ENCODE data around the gene ATP6V1C2. TPM values are rescaled to one million over a fixed set of nuclear protein-coding genes. Genes with fewer than 3 reads are reported as not detected.

The ATP6V1C2 gene
- total RNA-seq, 1 experiment from 2014 or later: 2.0 TPM

DNA sequence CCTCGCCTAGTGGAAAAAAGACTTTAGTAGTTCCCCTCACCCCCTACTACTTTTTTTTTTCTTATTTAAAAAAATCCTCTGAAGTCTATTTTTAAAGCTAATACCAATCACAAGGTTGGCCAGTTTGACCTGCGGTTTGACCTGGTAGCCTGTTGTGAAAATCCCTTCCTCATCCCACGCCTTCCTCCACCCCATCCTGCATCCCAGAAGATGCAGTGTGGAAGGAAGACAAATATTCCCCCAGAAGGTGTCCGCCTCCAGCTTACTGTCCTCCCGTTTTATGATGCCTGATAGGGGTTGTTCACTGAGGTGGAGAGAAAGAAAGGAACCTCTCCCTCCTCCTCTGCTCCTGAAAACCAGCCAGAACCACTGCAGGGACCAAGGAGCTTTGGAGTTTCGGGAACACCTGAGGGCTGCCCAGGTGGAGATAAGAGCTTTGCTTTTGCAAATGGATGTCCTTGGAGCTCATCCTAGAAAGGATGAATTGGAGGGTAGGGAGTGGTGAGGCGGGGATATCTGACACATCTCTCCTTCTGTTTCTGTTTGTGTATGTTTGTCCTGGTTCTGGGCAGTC, 909 bp downstream of the ATP6V1C2 start:
- TF ChIP-seq ELF1 (IDR thresholded peaks at IDR 0.05; ENCODE audit: borderline replicate concordance, low read depth) (no peak), ZFX (IDR thresholded peaks at IDR 0.05) (no peak), EZH2 (IDR thresholded peaks at IDR 0.05) (no peak), CEBPB (IDR thresholded peaks at IDR 0.05; ENCODE audit: low read depth) (no peak), POLR2AphosphoS5 (IDR thresholded peaks at IDR 0.05; ENCODE audit: low read depth, low read length) (no peak)
- TF ChIP-seq, protein P1, sequence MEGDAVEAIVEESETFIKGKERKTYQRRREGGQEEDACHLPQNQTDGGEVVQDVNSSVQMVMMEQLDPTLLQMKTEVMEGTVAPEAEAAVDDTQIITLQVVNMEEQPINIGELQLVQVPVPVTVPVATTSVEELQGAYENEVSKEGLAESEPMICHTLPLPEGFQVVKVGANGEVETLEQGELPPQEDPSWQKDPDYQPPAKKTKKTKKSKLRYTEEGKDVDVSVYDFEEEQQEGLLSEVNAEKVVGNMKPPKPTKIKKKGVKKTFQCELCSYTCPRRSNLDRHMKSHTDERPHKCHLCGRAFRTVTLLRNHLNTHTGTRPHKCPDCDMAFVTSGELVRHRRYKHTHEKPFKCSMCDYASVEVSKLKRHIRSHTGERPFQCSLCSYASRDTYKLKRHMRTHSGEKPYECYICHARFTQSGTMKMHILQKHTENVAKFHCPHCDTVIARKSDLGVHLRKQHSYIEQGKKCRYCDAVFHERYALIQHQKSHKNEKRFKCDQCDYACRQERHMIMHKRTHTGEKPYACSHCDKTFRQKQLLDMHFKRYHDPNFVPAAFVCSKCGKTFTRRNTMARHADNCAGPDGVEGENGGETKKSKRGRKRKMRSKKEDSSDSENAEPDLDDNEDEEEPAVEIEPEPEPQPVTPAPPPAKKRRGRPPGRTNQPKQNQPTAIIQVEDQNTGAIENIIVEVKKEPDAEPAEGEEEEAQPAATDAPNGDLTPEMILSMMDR (IDR thresholded peaks at IDR 0.05 in 2 of 3, conservative IDR thresholded peaks at IDR 0.05 in 1 of 3; ENCODE audit: borderline replicate concordance in 1 of 3, insufficient read depth in 1 of 3, low read depth in 2 of 3, low read length in 2 of 3): no peak
- peak overlapping the region; percentile 87 for H3K4me2 ChIP-seq (ENCODE audit: low read length)
- CTCF ChIA-PET: no interaction called here
- peaks cover 20% of the 10 kb centered on the region; the same call in 1 of the 2 replicates for H3K27me3 ChIP-seq (ENCODE audit: insufficient read depth, low read length)
- no peaks in the 10 kb centered on the region for H3K36me3 ChIP-seq (ENCODE audit: control insufficient read depth in 1 of 2, insufficient read depth in 2 of 2, low read length in 2 of 2)
- no peaks in the 10 kb centered on the region for H4K20me1 ChIP-seq (ENCODE audit: insufficient read depth)
- peaks cover 8 to 19% of the 10 kb centered on the region in 2 experiments for H3K4me1 ChIP-seq (ENCODE audit: control insufficient read depth in 1 of 2, insufficient read depth in 2 of 2, low read length in 2 of 2)
- no peaks in the 10 kb centered on the region for H3K79me2 ChIP-seq (ENCODE audit: insufficient read depth, low read length)
- peak overlapping the region in 1 of 2 experiments; percentile 58; a peak in 1 of 4 replicates for H3K4me3 ChIP-seq (replicated peaks in 1 of 2; ENCODE audit: low read depth in 1 of 2, low read length in 2 of 2)
- RAD21 ChIA-PET (ENCODE audit: low non-redundant PET in 1 of 2, low total read pairs in 2 of 2, uncharacterized antibody in 2 of 2, unreplicated experiment in 2 of 2): no interaction called here
- H3K27ac ChIP-seq (ENCODE audit: low read depth, low read length): no peak overlapping the region
- no peak for DNase-seq (ENCODE audit: low read depth, low spot score)
- POLR2A ChIA-PET: no interaction called here
- BruUV-seq (replicated peaks): no TSS peak
- intact Hi-C loops (cut with micrococcal nuclease): no loop called here
- H3K9ac ChIP-seq (ENCODE audit: low read length): no peak overlapping the region
- no peaks in the 10 kb centered on the region for H3K9me3 ChIP-seq (ENCODE audit: control insufficient read depth in 1 of 2, insufficient read depth in 1 of 2, low read depth in 1 of 2, low read length in 2 of 2)
- no peak for ATAC-seq
- no peak overlapping the region for H2AFZ ChIP-seq (ENCODE audit: low read depth, low read length, poor library complexity, severe bottlenecking)
- no peaks in the 10 kb centered on the region for H3K9me2 ChIP-seq (ENCODE audit: insufficient read depth)

DNA sequence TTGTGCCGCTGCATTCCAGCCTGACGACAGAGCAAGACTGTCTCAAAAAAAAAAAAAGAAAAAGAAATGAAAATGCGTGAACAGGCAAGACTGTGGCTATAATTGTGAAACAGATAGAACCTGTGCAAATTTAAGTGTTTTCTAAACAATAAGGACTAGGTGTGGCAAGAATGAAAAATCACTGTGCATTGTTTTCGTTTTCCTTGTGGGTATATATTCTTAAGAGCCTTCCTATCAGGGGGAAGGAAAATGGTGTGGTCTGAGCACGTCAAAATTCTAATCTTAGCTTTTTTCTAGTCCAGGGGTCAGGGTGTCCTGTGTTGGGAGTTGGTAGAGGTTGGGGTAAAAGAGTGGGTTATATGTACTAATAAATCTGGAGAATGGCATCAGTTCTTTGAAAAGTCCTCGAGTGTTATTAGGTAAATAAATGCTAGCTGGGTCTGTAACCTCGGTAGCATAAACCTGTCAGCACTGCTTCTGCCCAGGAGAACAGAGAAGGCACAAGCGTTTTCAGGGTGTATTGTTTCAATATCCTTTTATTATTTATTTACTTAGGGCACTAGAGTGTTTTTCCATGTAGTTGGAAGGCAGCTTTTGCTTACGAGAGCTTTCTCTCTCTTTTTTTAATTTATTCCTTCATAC, 11.6 kb downstream of the ATP6V1C2 start:
- no peak overlapping the region for H2AFZ ChIP-seq (ENCODE audit: low read depth, low read length, poor library complexity, severe bottlenecking)
- H3K79me2 ChIP-seq (ENCODE audit: insufficient read depth, low read length): no peaks in the 10 kb centered on the region
- ATAC-seq (no peak), DNase-seq (ENCODE audit: low read depth, low spot score) (no peak)
- ChIA-PET CTCF (no interaction called here), RAD21 (ENCODE audit: low non-redundant PET in 1 of 2, low total read pairs in 2 of 2, uncharacterized antibody in 2 of 2, unreplicated experiment in 2 of 2) (no interaction called here), POLR2A (no interaction called here)
- intact Hi-C loops (cut with micrococcal nuclease): no loop called here
- no peak for TF ChIP-seq YY1 (IDR thresholded peaks at IDR 0.05; ENCODE audit: extremely low read depth, insufficient replicate concordance, low read depth, low read length)
- TF ChIP-seq, protein P2, sequence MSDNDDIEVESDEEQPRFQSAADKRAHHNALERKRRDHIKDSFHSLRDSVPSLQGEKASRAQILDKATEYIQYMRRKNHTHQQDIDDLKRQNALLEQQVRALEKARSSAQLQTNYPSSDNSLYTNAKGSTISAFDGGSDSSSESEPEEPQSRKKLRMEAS (IDR thresholded peaks at IDR 0.05): no peak
- TF ChIP-seq FOSL1 (IDR thresholded peaks at IDR 0.05; ENCODE audit: low read depth): no peak
- TF ChIP-seq EGR1 (IDR thresholded peaks at IDR 0.05; ENCODE audit: low read depth): no peak
- TF ChIP-seq ZFX (IDR thresholded peaks at IDR 0.05): no peak
- no peak for TF ChIP-seq ELF1 (IDR thresholded peaks at IDR 0.05; ENCODE audit: borderline replicate concordance, low read depth)
- no peaks in the 10 kb centered on the region for H3K4me1 ChIP-seq (ENCODE audit: control insufficient read depth in 1 of 2, insufficient read depth in 2 of 2, low read length in 2 of 2)
- no peak overlapping the region for H3K4me3 ChIP-seq (replicated peaks in 1 of 2; ENCODE audit: low read depth in 1 of 2, low read length in 2 of 2)
- no peak overlapping the region for H3K4me2 ChIP-seq (ENCODE audit: low read length)
- no TSS peak for BruUV-seq (replicated peaks)
- H3K9me3 ChIP-seq (ENCODE audit: control insufficient read depth in 1 of 2, insufficient read depth in 1 of 2, low read depth in 1 of 2, low read length in 2 of 2): no peaks in the 10 kb centered on the region
- H3K27ac ChIP-seq (ENCODE audit: low read depth, low read length): no peak overlapping the region
- no peaks in the 10 kb centered on the region for H4K20me1 ChIP-seq (ENCODE audit: insufficient read depth)
- no peaks in the 10 kb centered on the region for H3K9me2 ChIP-seq (ENCODE audit: insufficient read depth)
- H3K36me3 ChIP-seq (ENCODE audit: control insufficient read depth in 1 of 2, insufficient read depth in 2 of 2, low read length in 2 of 2): no peaks in the 10 kb centered on the region
- H3K27me3 ChIP-seq (ENCODE audit: insufficient read depth, low read length): no peaks in the 10 kb centered on the region
- H3K9ac ChIP-seq (ENCODE audit: low read length): no peak overlapping the region

Data from HCT116 (cell line).